Neuron (in vitro differentiated cells): ENCODE data around the gene CORO1C.
"Not testable (repeated sequence)": the region's sequence is repeated elsewhere in the genome, so short reads cannot be mapped to it uniquely, and the experiment has no call there.

ENCODE experiments used
- H2AFZ ChIP-seq: one replicate; pipeline ENCODE4 v1.6.1; 2013; ENCODE audit warnings: low read depth, mild to moderate bottlenecking, inconsistent platforms, low read length, moderate library complexity
- H3K27me3 ChIP-seq: one replicate; pipeline ENCODE4 v1.6.1; 2013; ENCODE audit warnings: low read length; ENCODE audit not compliant: insufficient read depth
- H3K36me3 ChIP-seq: one replicate; pipeline ENCODE4 v1.6.1; 2013; ENCODE audit warnings: low read length; ENCODE audit not compliant: insufficient read depth
- H3K4me1 ChIP-seq: one replicate; pipeline ENCODE4 v1.6.1; 2013; ENCODE audit warnings: low read length; ENCODE audit not compliant: insufficient read depth
- H3K4me3 ChIP-seq: 2 replicates; pipeline ENCODE4 v1.5.1; 2013; ENCODE audit warnings: mild to moderate bottlenecking, low read length, moderate library complexity
- H3K9me3 ChIP-seq: one replicate; pipeline ENCODE4 v1.6.1; 2013; ENCODE audit warnings: low read length

CORO1C gene

GRCh38 chr12:108745641-108746040 lies 14.3 kb upstream of the CORO1C start:
- Histone ChIP-seq H3K36me3 (no peaks in the 10 kb centered on the region), H2AFZ (no peak overlapping the region), H3K9me3 (no peaks in the 10 kb centered on the region), H3K4me1 (no peaks in the 10 kb centered on the region), H3K27me3 (no peaks in the 10 kb centered on the region), H3K4me3 (no peak overlapping the region)

GRCh38 chr12:108744021-108744897 lies 12.9 kb upstream of the CORO1C start:
- no peak overlapping the region for H3K4me3 ChIP-seq
- H3K36me3 ChIP-seq = no peaks in the 10 kb centered on the region
- no peaks in the 10 kb centered on the region for H3K9me3 ChIP-seq
- H3K27me3 ChIP-seq = no peaks in the 10 kb centered on the region
- H2AFZ ChIP-seq = no peak overlapping the region
- H3K4me1 ChIP-seq = no peaks in the 10 kb centered on the region

GRCh38 chr12:108738170-108738569 lies 6.9 kb upstream of the CORO1C start:
- Histone ChIP-seq H3K4me1 (no peaks in the 10 kb centered on the region), H3K9me3 (peaks cover 3% of the 10 kb centered on the region), H3K27me3 (no peaks in the 10 kb centered on the region), H2AFZ (no peak overlapping the region), H3K36me3 (no peaks in the 10 kb centered on the region), H3K4me3 (no peak overlapping the region)

- Histone ChIP-seq H3K4me1 (no peaks in the 10 kb centered on the region), H2AFZ (no peak overlapping the region), H3K4me3 (no peak overlapping the region), H3K9me3 (peaks cover 3% of the 10 kb centered on the region), H3K36me3 (no peaks in the 10 kb centered on the region), H3K27me3 (no peaks in the 10 kb centered on the region)
Observed at GRCh38 chr12:108735855-108736254, 4.5 kb upstream of the CORO1C start.

GRCh38 chr12:108734200-108734906 lies 3.0 kb upstream of the CORO1C start:
- Histone ChIP-seq H3K9me3 (peaks cover 3% of the 10 kb centered on the region), H3K36me3 (no peaks in the 10 kb centered on the region), H2AFZ (no peak overlapping the region), H3K27me3 (no peaks in the 10 kb centered on the region), H3K4me1 (no peaks in the 10 kb centered on the region), H3K4me3 (no peak overlapping the region)

- H3K9me3 ChIP-seq, H2AFZ ChIP-seq, H3K27me3 ChIP-seq, H3K36me3 ChIP-seq, H3K4me3 ChIP-seq: not testable (repeated sequence)
- H3K4me1 ChIP-seq = peaks cover 11% of the 10 kb centered on the region
Observed at GRCh38 chr12:108733230-108733531, 1.9 kb upstream of the CORO1C start.

- H3K4me1 ChIP-seq = peaks cover 11% of the 10 kb centered on the region
- H3K4me3 ChIP-seq = peak overlapping the region; percentile 81
- H3K27me3 ChIP-seq = no peaks in the 10 kb centered on the region
- H3K36me3 ChIP-seq = no peaks in the 10 kb centered on the region
- H2AFZ ChIP-seq = peak overlapping the region; percentile 29
- no peaks in the 10 kb centered on the region for H3K9me3 ChIP-seq
Observed at GRCh38 chr12:108732489-108733229, 1.3 kb upstream of the CORO1C start.

- no peaks in the 10 kb centered on the region for H3K27me3 ChIP-seq
- H3K9me3 ChIP-seq = no peaks in the 10 kb centered on the region
- peak overlapping the region; percentile 29 for H2AFZ ChIP-seq
- H3K4me1 ChIP-seq = peaks cover 11% of the 10 kb centered on the region
- peak overlapping the region; percentile 81 for H3K4me3 ChIP-seq
- H3K36me3 ChIP-seq = no peaks in the 10 kb centered on the region
Observed at GRCh38 chr12:108731866-108732461, 646 bp upstream of the CORO1C start.

- Histone ChIP-seq H3K27me3 (no peaks in the 10 kb centered on the region), H2AFZ (peak overlapping the region; percentile 52), H3K36me3 (no peaks in the 10 kb centered on the region), H3K9me3 (no peaks in the 10 kb centered on the region), H3K4me1 (peaks cover 11% of the 10 kb centered on the region), H3K4me3 (peak overlapping the region; percentile 81)
Observed at GRCh38 chr12:108730365-108731104, 783 bp downstream of the CORO1C start.

GRCh38 chr12:108729612-108730364 lies 1.5 kb downstream of the CORO1C start:
- Histone ChIP-seq H3K36me3 (no peaks in the 10 kb centered on the region), H3K9me3 (no peaks in the 10 kb centered on the region), H3K4me1 (peaks cover 15% of the 10 kb centered on the region), H3K4me3 (peak overlapping the region; percentile 81), H2AFZ (peak overlapping the region; percentile 1), H3K27me3 (no peaks in the 10 kb centered on the region)

- Histone ChIP-seq H3K4me1 (peaks cover 15% of the 10 kb centered on the region), H2AFZ (no peak overlapping the region), H3K27me3 (no peaks in the 10 kb centered on the region), H3K9me3 (no peaks in the 10 kb centered on the region), H3K36me3 (no peaks in the 10 kb centered on the region), H3K4me3 (peak overlapping the region; percentile 81)
Observed at GRCh38 chr12:108728820-108729611, 2.3 kb downstream of the CORO1C start.
